IPS-20b (cell line): Measurements from ENCODE around the gene CAMKV.
"Not testable (repeated sequence)": the region's sequence is repeated elsewhere in the genome, so short reads cannot be mapped to it uniquely, and the experiment has no call there.

ENCODE experiments used
- H3K27ac ChIP-seq: one replicate; pipeline ENCODE4 v1.5.1; 2013; ENCODE audit warnings: low read length
- H3K27me3 ChIP-seq: 2 replicates; pipeline ENCODE4 v1.6.1; 2013; ENCODE audit warnings: mild to moderate bottlenecking, low read length, inconsistent platforms; ENCODE audit not compliant: insufficient read depth
- H3K36me3 ChIP-seq: 2 replicates; pipeline ENCODE4 v1.6.1; 2013; ENCODE audit warnings: low read depth, mild to moderate bottlenecking, inconsistent platforms, low read length, moderate library complexity; ENCODE audit not compliant: insufficient read depth
- H3K4me1 ChIP-seq: 2 replicates; pipeline ENCODE4 v1.6.1; 2013; ENCODE audit warnings: mild to moderate bottlenecking, control low read depth, inconsistent platforms, low read length, moderate library complexity; ENCODE audit not compliant: insufficient read depth
- H3K4me3 ChIP-seq: 2 replicates; pipeline ENCODE4 v1.5.1; 2013; ENCODE audit warnings: mild to moderate bottlenecking, low read length, inconsistent platforms
- H3K9ac ChIP-seq: 2 replicates; pipeline ENCODE4 v1.6.1; 2013; ENCODE audit warnings: low read depth, mild to moderate bottlenecking, inconsistent platforms, low read length, moderate library complexity
- H3K9me3 ChIP-seq: 2 replicates; pipeline ENCODE4 v1.6.1; 2013; ENCODE audit warnings: mild to moderate bottlenecking, low read depth, low read length, inconsistent platforms; ENCODE audit not compliant: insufficient read depth

Gene CAMKV

DNA sequence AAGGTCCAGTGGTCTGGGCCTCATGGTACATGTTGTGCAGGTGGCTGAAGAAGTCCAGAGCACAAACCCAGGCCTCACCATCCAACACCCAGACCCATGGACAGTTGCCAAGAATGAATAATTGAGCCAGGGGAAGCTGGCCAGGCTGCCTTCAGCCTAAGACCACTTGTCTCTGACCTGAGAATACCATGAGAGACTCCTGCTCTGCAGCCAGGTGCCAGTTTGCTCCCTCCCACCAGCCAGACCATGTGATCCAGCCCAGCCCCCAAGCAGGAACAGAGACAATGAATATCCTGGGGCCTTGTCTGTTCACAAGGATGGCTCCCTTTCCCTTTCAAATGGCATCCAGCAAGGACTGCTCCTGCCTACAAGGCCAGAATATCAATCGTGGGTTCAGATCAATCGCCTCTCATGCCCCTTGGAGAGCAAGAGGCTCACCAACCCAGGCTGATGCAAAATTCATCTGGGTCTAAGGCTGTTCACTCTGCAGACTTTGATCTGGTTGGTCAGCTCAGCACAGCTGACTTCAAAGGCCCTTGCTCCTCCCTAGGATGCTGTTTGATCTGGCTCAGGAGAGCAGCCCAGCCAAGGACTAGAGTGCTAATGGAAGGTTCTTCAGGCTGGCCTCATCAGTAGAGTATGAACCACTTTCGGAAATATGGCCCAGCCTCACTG is 26.7 kb downstream of the CAMKV start:
- no peak overlapping the region for H3K4me3 ChIP-seq
- peaks cover 77% of the 10 kb centered on the region for H3K36me3 ChIP-seq
- H3K9ac ChIP-seq = no peak overlapping the region
- H3K4me1 ChIP-seq = no peaks in the 10 kb centered on the region
- no peaks in the 10 kb centered on the region for H3K27me3 ChIP-seq
- no peak overlapping the region for H3K27ac ChIP-seq
- no peaks in the 10 kb centered on the region for H3K9me3 ChIP-seq

DNA sequence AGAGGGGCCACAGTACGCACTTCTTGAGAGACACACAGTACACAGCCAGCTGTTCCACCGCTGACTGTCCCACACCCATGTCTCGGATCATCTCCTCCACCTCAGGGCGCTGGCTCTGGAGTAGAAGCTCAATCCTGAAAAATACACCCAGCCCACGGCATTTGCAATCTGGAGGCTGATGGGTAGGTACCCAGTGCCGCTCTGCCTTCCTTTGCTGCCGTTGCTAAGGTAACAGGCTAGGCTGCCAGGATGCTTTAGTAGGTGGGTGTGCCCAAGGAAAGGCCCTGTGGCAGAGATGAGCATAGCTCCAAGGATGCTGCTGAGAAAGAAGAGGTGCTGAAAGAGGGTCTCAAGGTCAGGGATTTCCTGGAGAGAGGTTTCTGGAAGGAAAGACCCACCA is 27.9 kb downstream of the CAMKV start:
- no peak overlapping the region for H3K4me3 ChIP-seq
- H3K4me1 ChIP-seq = no peaks in the 10 kb centered on the region
- H3K27me3 ChIP-seq = no peaks in the 10 kb centered on the region
- no peak overlapping the region for H3K9ac ChIP-seq
- H3K27ac ChIP-seq = no peak overlapping the region
- H3K9me3 ChIP-seq = no peaks in the 10 kb centered on the region
- peaks cover 80% of the 10 kb centered on the region for H3K36me3 ChIP-seq

DNA sequence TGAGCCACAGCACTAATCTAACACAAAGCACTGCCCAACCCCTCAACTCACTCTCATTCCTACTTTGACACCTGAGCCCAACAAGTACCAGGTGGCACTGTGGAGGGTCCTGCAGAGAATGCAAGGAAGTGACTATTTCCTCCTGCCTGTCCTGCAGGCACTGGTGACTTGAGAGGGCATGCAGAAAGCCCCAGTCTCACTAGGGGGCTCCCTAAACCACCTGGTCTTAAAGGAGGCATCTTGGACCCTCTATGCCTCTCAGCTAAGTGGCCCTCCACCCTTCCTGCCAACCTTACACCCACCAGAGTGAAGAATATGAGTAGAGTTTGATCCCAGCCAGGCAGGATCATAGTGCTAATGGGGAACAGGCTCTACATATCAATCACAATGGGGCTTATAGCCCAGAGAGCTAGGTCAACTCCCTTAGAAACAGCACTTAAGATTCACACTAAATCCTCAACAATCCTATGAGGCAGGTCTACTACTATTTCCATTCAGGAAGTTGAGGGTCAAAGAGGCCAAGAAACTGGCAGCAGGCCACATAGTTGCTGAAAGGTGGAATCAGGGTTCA is 28.5 kb downstream of the CAMKV start:
- Histone ChIP-seq H3K4me1 (no peaks in the 10 kb centered on the region), H3K36me3 (peaks cover 82% of the 10 kb centered on the region), H3K4me3 (no peak overlapping the region), H3K9ac (no peak overlapping the region), H3K9me3 (no peaks in the 10 kb centered on the region), H3K27me3 (no peaks in the 10 kb centered on the region), H3K27ac (no peak overlapping the region)

DNA sequence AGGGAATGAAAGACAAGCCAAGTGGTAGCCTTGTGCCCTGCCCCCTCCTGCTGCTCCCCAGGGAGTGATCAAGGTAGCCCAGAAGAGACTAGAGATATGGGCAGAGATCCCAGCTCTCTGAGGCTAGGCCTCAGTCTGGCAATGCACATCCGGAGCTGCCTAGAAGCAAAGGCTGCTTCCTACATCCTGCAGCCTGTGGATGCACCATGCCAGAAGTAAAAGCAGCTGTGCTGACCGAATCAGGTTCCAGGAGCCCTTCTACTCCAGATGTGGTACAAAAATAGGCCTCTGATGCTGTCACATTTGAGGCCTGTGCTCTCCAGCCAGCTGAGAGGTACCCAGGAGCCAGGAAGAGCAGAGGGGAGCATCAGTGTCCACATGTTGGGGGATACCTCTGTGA is 29.3 kb downstream of the CAMKV start:
- peaks cover 75% of the 10 kb centered on the region for H3K36me3 ChIP-seq
- H3K9ac ChIP-seq = no peak overlapping the region

DNA sequence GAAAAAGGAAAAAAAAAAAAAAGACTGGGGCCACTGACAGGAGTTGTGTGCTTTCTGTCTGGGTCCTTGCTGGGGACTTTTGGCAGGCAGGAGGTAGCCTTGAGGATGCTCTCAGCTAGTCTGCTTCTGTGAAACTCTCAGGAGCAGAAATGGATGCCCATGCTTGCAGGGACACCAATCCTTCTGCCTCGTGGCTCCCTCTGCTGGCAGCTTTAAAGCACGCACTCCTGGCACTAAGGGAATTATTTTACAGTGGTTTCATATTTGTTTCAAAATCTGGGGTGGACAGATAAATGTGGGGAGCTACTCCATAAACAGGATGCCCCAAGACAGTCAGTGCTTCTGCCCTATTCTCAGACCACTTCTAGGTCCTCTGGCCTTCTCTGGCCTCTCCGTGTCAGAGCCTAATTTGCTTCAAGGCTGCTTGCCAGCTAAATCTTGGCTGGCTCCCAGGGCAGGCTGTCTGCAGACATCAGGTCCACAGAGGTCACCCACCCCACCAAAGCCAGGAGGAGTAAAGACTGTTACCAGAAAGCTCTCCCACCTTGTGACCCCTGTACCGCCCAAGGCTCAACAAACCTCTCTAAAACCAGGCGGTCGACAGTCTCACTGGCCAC is 30.4 kb downstream of the CAMKV start:
- Histone ChIP-seq H3K27me3 (no peaks in the 10 kb centered on the region), H3K36me3 (peaks cover 75% of the 10 kb centered on the region), H3K9me3 (no peaks in the 10 kb centered on the region), H3K9ac (no peak overlapping the region), H3K27ac (no peak overlapping the region), H3K4me1 (no peaks in the 10 kb centered on the region), H3K4me3 (no peak overlapping the region)

More for the DNA sequence above, 29.3 kb downstream of the CAMKV start:
- Histone ChIP-seq H3K4me1 (no peaks in the 10 kb centered on the region), H3K4me3 (no peak overlapping the region), H3K9me3 (no peaks in the 10 kb centered on the region), H3K27ac (no peak overlapping the region), H3K27me3 (no peaks in the 10 kb centered on the region)

DNA sequence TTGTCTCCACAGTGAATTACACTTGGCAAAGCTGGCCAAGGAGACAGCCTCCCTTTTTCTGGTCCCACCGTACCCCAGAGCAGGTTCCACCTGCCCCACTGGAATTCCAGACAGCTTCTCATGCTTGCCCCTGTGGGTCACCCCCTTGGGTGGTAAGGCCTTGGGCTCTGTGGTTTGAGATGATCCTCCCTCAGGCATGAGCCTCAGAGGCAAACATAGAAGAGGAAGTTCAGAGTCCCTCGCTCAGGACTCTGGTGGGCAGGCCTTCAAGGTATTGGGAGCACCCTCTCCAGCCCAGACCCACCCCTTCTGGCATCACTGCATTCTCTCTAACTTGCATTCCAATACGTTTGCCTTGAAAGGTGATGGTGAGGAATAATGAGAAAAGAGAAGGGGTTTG is 38.4 kb downstream of the CAMKV start:
- H3K9ac ChIP-seq = no peak overlapping the region
- no peak overlapping the region for H3K4me3 ChIP-seq
- no peak overlapping the region for H3K27ac ChIP-seq
- no peaks in the 10 kb centered on the region for H3K9me3 ChIP-seq
- H3K36me3 ChIP-seq = peaks cover 70% of the 10 kb centered on the region
- no peaks in the 10 kb centered on the region for H3K4me1 ChIP-seq
- H3K27me3 ChIP-seq = no peaks in the 10 kb centered on the region

DNA sequence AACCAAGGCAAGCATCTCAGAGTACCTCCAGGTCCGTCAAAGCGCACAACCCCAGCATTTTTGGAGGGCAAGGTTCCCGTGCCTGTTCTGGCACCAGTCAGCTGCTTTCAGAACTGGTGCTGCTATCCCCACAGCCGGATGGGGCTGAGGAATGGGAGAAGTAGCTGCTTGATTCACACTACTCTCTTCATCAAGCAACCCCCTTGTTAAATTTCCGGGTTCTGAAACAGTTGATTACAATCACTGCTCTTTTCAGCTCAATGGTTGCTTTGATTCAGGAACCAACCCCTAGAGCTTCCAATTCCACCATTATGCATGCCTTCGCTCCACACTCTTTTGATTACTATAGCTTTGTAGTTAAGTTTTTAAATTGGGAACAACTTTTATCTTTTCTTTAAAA is 43.7 kb downstream of the CAMKV start:
- Histone ChIP-seq H3K27me3 (no peaks in the 10 kb centered on the region), H3K9ac (no peak overlapping the region), H3K27ac (no peak overlapping the region), H3K9me3 (no peaks in the 10 kb centered on the region), H3K4me3 (no peak overlapping the region), H3K4me1 (no peaks in the 10 kb centered on the region), H3K36me3 (peaks cover 35% of the 10 kb centered on the region)

DNA sequence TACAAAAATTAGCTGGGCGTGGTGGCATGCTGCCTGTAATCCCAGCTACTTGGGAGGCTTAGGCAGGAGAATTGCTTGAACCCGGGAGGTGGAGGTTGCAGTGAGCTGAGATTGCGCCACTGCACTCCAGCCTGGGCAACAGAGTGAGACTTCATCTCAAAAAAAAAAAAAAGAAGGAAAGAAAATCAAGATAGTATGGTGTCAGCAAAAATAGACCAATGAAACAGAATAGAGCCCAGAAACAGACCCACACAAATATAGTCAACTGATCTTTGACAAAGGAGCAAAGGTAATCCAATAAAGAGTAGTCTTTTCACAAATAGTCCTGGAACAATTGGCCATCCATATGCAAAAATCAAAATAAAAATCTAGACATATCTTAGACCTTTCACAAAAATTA is 46.6 kb downstream of the CAMKV start:
- H3K4me1 ChIP-seq, H3K9ac ChIP-seq, H3K9me3 ChIP-seq, H3K27ac ChIP-seq, H3K36me3 ChIP-seq, H3K27me3 ChIP-seq, H3K4me3 ChIP-seq: not testable (repeated sequence)

DNA sequence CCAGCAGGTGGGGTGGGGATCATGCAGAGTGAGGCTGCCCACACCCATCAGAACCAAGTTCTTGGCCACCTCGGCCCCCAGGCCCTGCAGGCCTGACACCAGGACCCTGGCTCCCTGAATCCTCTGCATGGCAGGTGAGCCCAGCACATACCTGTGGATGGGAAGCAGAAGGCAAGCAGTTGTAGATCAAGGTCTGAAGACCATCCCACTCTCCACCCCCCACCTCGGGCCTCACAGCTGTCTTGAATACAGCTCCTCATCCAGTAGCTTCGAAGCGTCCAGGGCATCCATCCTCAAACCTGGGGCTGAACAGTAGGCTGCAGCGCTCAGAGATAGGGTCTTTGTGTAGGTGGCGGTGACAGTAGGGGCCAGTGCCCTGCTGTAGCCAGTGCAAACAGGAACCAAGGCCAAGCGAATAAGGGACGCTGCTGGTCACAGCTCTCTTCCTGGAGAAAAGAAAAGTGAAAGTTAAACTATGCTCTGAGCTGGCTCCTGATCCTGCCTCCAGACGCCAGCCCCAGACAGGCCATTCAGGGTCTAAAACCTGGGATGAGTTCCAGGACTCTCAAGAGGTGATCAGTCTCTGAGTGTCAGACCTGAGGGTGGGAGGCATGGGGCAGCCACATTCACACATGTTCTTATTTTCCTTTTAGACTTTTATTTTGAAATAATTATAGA is 56.1 kb downstream of the CAMKV start, which contains the start of gene UBA7:
Gene UBA7 (minus strand): TSS at position 457 of the 678 bp plus-strand sequence. CDS start 166 bp downstream, at position 291.
- Histone ChIP-seq H3K27ac (no peak within 1 kb of the TSS), H3K9ac (no peak within 1 kb of the TSS), H3K9me3 (no peaks in the 10 kb centered on the region), H3K4me3 (no peak within 1 kb of the TSS), H3K4me1 (no peaks in the 10 kb centered on the region), H3K27me3 (no peaks in the 10 kb centered on the region; the same call in 1 of the 2 replicates), H3K36me3 (no peaks in the 10 kb centered on the region)

DNA sequence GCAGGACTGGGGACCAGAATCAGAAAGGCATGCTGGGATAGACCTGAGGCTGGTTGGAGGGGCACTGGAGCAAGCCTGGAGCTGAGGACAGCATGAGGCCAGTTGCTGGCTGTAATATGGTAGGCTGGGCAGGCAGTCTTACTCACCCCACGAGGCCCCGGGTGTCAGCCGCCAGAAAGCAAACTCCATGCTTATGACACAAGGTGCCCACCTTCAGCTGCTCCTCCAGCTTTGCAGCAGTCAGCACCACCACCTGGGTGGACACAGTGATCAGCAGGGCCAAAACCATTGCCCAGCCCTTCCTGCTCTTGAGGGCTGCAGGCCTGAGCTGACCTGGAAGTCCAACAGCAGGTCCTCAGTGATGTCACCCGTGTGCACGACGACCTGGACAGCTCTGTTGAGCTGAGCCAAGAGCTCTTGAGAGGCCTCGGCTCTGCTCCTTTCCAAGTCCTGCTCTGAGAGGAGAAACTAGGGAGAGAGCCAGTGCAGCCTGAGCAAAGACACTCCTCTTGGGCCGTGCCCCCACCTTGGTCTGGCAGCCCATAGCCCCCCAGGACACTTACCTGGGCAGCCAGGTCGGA is 56.7 kb downstream of the CAMKV start:
- Histone ChIP-seq H3K9me3 (no peaks in the 10 kb centered on the region), H3K4me1 (no peaks in the 10 kb centered on the region), H3K4me3 (no peak overlapping the region), H3K9ac (no peak overlapping the region), H3K27me3 (no peaks in the 10 kb centered on the region; the same call in 1 of the 2 replicates), H3K36me3 (no peaks in the 10 kb centered on the region), H3K27ac (no peak overlapping the region)
